22Rv1 (cell line): ENCODE results near the gene KMT2A.
"Not testable (repeated sequence)": the region's sequence is repeated elsewhere in the genome, so short reads cannot be mapped to it uniquely, and the experiment has no call there.

Experiments used
- H3K27ac ChIP-seq: fragments of 450-650 bp; 2 replicates; pipeline ENCODE4 v1.5.1; 2017
- ZFX ChIP-seq: fragments of 450-650 bp; IDR thresholded peaks from 2 replicates; pipeline ENCODE4 v1.6.1; 2017; ENCODE audit warnings: antibody characterized with exemption, borderline replicate concordance
- TF ChIP-seq, protein P1 (sequence below): fragments of 450-650 bp; IDR thresholded peaks from 2 replicates; pipeline ENCODE4 v1.5.1; 2017; ENCODE audit warnings: mild to moderate bottlenecking

Gene KMT2A

GRCh38 chr11:118406599-118407166 lies 29.6 kb upstream of the KMT2A start:
- H3K27ac ChIP-seq: no peak overlapping the region
- TF ChIP-seq ZFX: no peak
- TF ChIP-seq, protein P1, sequence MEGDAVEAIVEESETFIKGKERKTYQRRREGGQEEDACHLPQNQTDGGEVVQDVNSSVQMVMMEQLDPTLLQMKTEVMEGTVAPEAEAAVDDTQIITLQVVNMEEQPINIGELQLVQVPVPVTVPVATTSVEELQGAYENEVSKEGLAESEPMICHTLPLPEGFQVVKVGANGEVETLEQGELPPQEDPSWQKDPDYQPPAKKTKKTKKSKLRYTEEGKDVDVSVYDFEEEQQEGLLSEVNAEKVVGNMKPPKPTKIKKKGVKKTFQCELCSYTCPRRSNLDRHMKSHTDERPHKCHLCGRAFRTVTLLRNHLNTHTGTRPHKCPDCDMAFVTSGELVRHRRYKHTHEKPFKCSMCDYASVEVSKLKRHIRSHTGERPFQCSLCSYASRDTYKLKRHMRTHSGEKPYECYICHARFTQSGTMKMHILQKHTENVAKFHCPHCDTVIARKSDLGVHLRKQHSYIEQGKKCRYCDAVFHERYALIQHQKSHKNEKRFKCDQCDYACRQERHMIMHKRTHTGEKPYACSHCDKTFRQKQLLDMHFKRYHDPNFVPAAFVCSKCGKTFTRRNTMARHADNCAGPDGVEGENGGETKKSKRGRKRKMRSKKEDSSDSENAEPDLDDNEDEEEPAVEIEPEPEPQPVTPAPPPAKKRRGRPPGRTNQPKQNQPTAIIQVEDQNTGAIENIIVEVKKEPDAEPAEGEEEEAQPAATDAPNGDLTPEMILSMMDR: no peak

DNA sequence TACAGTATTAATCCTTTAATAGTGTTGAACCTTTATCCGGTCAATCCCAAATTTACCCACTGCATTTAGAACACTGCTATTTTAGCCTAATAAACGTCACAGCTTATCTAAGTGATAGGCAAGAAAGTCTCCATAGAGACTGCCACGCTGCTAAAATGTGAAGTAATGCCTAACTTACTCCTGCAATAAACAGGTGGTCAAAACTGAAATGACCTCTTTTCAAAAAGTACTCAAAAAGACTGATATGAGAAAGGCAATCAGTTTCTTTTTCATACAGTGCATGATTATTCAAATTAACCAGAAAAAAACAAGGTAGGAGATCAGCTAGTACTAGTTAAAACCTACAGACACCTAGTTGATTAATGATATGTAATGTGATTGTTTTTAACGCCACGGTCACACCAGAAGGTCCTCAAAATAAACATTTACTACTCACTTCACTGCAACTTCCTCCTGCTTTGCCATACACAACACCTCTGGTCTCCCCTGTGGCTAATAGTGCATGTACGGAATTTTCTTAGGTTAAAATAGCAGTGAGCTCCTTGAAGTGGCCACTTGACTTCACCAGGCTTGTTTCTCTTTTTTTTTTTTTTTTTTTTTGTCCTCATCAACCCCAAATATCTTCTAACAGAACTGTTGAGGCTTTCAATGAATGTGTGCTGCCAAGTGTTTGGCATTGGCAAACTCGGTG lies 26.1 kb upstream of the KMT2A start:
- H3K27ac ChIP-seq: no peak overlapping the region
- TF ChIP-seq ZFX: no peak
- TF ChIP-seq, protein P1: no peak

- no peak overlapping the region for H3K27ac ChIP-seq
- TF ChIP-seq, protein P1: no peak
- no peak for TF ChIP-seq ZFX
Measured at GRCh38 chr11:118411530-118411929, 24.8 kb upstream of the KMT2A start.

DNA sequence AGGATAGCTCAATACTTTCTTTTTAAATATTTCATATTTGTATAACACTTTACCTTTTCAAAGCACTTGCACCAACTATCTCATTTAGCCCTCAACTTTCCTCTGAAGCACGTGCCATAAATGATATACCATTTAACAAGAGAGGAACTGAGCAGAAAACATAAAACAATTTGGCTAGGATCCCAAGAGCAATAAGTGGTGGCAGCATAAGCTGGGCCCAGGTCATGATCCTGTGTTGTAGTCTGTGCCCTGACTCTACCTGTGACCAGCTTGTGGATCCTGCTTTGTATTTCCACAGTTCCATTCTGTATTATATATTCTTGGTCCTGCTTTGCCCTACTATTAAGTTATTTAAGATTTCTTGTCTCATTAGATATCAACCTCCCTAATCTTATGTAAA lies 23.4 kb upstream of the KMT2A start:
- TF ChIP-seq, protein P1: no peak
- no peak for TF ChIP-seq ZFX
- H3K27ac ChIP-seq: no peak overlapping the region

DNA sequence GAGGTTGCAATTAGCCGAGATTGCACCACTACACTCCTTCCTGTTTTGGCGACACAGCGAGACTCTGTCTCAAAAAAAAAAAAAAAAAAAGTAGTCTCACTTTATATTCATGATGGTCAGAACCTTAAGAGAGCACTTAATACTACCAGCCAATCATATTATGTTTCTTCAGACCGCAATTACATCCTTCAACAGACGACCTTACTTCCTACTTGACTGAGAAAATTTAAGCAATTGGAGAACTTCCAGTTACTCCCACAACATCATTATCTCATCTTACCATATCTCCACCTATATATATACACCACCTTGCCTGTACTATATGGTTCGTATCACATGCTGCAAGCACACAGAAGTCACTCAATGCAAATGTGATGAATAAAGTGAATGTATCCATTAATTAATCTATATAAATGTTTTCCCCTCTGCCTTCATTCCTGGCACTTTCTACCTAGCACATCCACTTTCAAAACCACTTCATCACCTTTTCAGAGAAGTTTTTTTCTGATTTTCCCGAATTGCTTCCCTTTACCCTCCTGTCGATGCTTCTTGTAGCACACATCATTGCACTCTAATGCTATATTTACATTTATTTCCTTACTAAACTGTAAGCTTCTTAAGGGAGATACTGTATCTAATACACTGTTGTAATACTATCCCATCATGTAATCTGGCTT lies 21.1 kb upstream of the KMT2A start:
- TF ChIP-seq ZFX: no peak
- TF ChIP-seq, protein P1: no peak
- no peak overlapping the region for H3K27ac ChIP-seq

DNA sequence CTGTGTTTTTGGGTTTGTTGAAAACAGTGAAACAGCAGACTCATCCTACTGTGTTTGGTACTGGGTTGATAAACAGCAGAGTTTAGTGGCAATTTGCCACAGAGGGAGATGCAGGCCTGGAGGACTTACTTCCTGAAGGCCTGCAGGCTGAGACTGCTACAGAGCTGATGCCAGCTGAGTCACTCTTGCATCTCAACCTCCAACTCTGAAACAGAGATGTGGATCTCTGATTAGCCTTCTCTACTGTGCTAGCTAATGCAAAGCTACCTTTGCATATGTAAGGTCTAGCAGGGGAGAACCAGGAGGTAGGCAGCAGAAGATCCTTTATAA lies 20.6 kb upstream of the KMT2A start:
- TF ChIP-seq, protein P1: no peak
- TF ChIP-seq ZFX: no peak
- H3K27ac ChIP-seq: no peak overlapping the region

DNA sequence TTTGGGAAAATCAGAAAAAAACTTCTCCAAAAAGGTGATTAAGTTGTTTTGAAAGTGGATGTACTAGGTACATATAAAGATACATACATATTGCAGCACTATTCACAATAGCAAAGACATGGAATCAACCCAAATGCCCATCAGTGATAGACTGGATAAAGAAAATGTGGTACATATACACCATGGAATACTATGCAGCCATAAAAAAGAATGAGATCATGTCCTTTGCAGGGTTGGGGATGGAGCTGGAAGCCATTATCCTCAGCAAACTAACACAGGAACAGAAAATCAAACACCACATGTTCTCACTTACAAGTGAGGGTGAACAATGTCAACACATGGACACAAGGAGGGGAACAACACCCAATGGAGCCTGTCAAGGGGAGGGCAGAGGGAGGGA lies 19.4 kb upstream of the KMT2A start:
- H3K27ac ChIP-seq: not testable (repeated sequence)
